BE2C (cell line): ENCODE data around the gene PRRX1.

ENCODE experiments used
- DNase-seq: peaks from one replicate; pipeline ENCODE4 v3.0.0-alpha.2; 2020
- H3K27me3 ChIP-seq: fragments of 250-450 bp; sonication (Bioruptor Pico); 2 replicates; pipeline ENCODE4 v1.5.1; 2020; ENCODE audit warnings: mild to moderate bottlenecking
- H3K36me3 ChIP-seq: fragments of 250-450 bp; sonication (Bioruptor Pico); 2 replicates; pipeline ENCODE4 v1.5.1; 2020; ENCODE audit warnings: mild to moderate bottlenecking
- H3K4me1 ChIP-seq: fragments of 250-450 bp; sonication (Bioruptor Pico); 2 replicates; pipeline ENCODE4 v1.5.1; 2020
- H3K4me3 ChIP-seq: 2 replicates; pipeline ENCODE4 v1.5.1; 2011; ENCODE audit warnings: low read depth, low read length
- H3K9me3 ChIP-seq: fragments of 250-450 bp; sonication (Bioruptor Pico); 2 replicates; pipeline ENCODE4 v1.5.1; 2020
- CTCF ChIP-seq: IDR thresholded peaks from 2 replicates; pipeline ENCODE4 v1.5.1; 2012; ENCODE audit warnings: mild to moderate bottlenecking, low read depth, low read length

The PRRX1 gene

GRCh38 chr1:170765712-170766330 lies 101.9 kb downstream of the PRRX1 start:
- no peaks in the 10 kb centered on the region for H3K9me3 ChIP-seq
- no peaks in the 10 kb centered on the region for H3K4me1 ChIP-seq
- no peaks in the 10 kb centered on the region for H3K27me3 ChIP-seq
- no peak for DNase-seq
- TF ChIP-seq CTCF, result 0 out of 2 replicates have a peak, but pooled peaks have one; percentile 16
- H3K4me3 ChIP-seq, result no peak overlapping the region
- H3K36me3 ChIP-seq, result no peaks in the 10 kb centered on the region

- DNase-seq, result no peak
- TF ChIP-seq CTCF, result no peak
- no peaks in the 10 kb centered on the region for H3K9me3 ChIP-seq
- H3K4me3 ChIP-seq, result no peak overlapping the region
- no peaks in the 10 kb centered on the region for H3K36me3 ChIP-seq
- H3K27me3 ChIP-seq, result no peaks in the 10 kb centered on the region
- H3K4me1 ChIP-seq, result no peaks in the 10 kb centered on the region
Measured at GRCh38 chr1:170768929-170769328, 105.0 kb downstream of the PRRX1 start.

GRCh38 chr1:170769691-170770090 lies 105.8 kb downstream of the PRRX1 start:
- no peak for TF ChIP-seq CTCF
- Histone ChIP-seq H3K27me3 (no peaks in the 10 kb centered on the region), H3K4me1 (no peaks in the 10 kb centered on the region), H3K9me3 (no peaks in the 10 kb centered on the region), H3K36me3 (no peaks in the 10 kb centered on the region), H3K4me3 (no peak overlapping the region)
- DNase-seq, result no peak

GRCh38 chr1:170770254-170770653 lies 106.3 kb downstream of the PRRX1 start:
- Histone ChIP-seq H3K9me3 (no peaks in the 10 kb centered on the region), H3K36me3 (no peaks in the 10 kb centered on the region), H3K4me3 (no peak overlapping the region), H3K27me3 (no peaks in the 10 kb centered on the region), H3K4me1 (no peaks in the 10 kb centered on the region)
- DNase-seq, result no peak
- TF ChIP-seq CTCF, result no peak

- Histone ChIP-seq H3K4me3 (no peak overlapping the region), H3K36me3 (no peaks in the 10 kb centered on the region), H3K4me1 (no peaks in the 10 kb centered on the region), H3K9me3 (no peaks in the 10 kb centered on the region), H3K27me3 (no peaks in the 10 kb centered on the region)
- no peak for TF ChIP-seq CTCF
- DNase-seq, result no peak
Measured at GRCh38 chr1:170776252-170776651, 112.3 kb downstream of the PRRX1 start.

- Histone ChIP-seq H3K4me3 (no peak overlapping the region), H3K4me1 (no peaks in the 10 kb centered on the region), H3K36me3 (no peaks in the 10 kb centered on the region), H3K9me3 (no peaks in the 10 kb centered on the region), H3K27me3 (no peaks in the 10 kb centered on the region)
- DNase-seq, result no peak
- no peak for TF ChIP-seq CTCF
Measured at GRCh38 chr1:170776777-170777176, 112.8 kb downstream of the PRRX1 start.
